GM23338 (cell line): ENCODE results near the gene CRHR1. TPM values are rescaled to one million over a fixed set of nuclear protein-coding genes. Genes with fewer than 3 reads are reported as not detected.

Experiments used
- ATAC-seq: fragments of 200-7000 bp; cut with Tn5 transposase; 3 replicates; pipeline ENCODE4 v1.9.1; 2020
- DNase-seq: peaks from one replicate; pipeline ENCODE4 v3.0.0-alpha.2; 2015; ENCODE audit warnings: low spot score
- H2AFZ ChIP-seq: fragments of 200-600 bp; sonication (generic); 2 replicates; pipeline ENCODE4 v1.8.0; 2016; ENCODE audit warnings: antibody characterized with exemption, mild to moderate bottlenecking, moderate library complexity
- H3F3A ChIP-seq: fragments of 200-600 bp; sonication (generic); replicated peaks from 2 replicates; pipeline ENCODE4 v1.8.0; 2017; ENCODE audit warnings: antibody characterized with exemption, mixed run types, low read depth
- H3K27ac ChIP-seq: fragments of 200-600 bp; sonication (generic); 2 replicates; pipeline ENCODE4 v1.6.1; 2016; ENCODE audit warnings: low read depth
- H3K27me3 ChIP-seq: fragments of 200-600 bp; sonication (generic); 2 replicates; pipeline ENCODE4 v1.8.0; 2016; ENCODE audit warnings: mild to moderate bottlenecking, mixed run types, moderate library complexity; ENCODE audit not compliant: insufficient read depth
- H3K36me3 ChIP-seq: fragments of 200-600 bp; sonication (generic); 2 replicates; pipeline ENCODE4 v1.8.0; 2016; ENCODE audit warnings: mild to moderate bottlenecking; ENCODE audit not compliant: insufficient read depth
- H3K4me1 ChIP-seq: fragments of 200-600 bp; sonication (generic); 2 replicates; pipeline ENCODE4 v1.8.0; 2016; ENCODE audit warnings: mild to moderate bottlenecking, moderate library complexity; ENCODE audit not compliant: insufficient read depth
- H3K4me2 ChIP-seq: fragments of 200-600 bp; sonication (generic); 2 replicates; pipeline ENCODE4 v1.7.1; 2017; ENCODE audit warnings: mixed run types
- H3K4me3 ChIP-seq: fragments of 200-600 bp; sonication (generic); 2 replicates; pipeline ENCODE4 v1.6.1; 2016; ENCODE audit warnings: mixed run types
- H3K79me2 ChIP-seq: fragments of 200-600 bp; sonication (generic); replicated peaks from 2 replicates; pipeline ENCODE4 v1.8.0; 2017; ENCODE audit warnings: mild to moderate bottlenecking; ENCODE audit not compliant: insufficient read depth
- H3K9me2 ChIP-seq: fragments of 200-600 bp; sonication (generic); 2 replicates; pipeline ENCODE4 v1.8.0; 2017; ENCODE audit not compliant: insufficient read depth
- H4K20me1 ChIP-seq: fragments of 200-600 bp; sonication (generic); replicated peaks from 2 replicates; pipeline ENCODE4 v1.8.0; 2017; ENCODE audit warnings: mild to moderate bottlenecking; ENCODE audit not compliant: insufficient read depth
- H3K27ac Mint-ChIP-seq: 2 replicates; pipeline ENCODE4 v1.8.0; 2020; ENCODE audit warnings: inconsistent platforms, mild to moderate bottlenecking, moderate library complexity, mixed read lengths
- H3K27me3 Mint-ChIP-seq: 3 replicates; pipeline ENCODE4 v1.8.0; 2022; ENCODE audit warnings: low read depth, mild to moderate bottlenecking, moderate library complexity, mixed read lengths, inconsistent platforms; ENCODE audit not compliant: insufficient read depth, poor library complexity
- H3K36me3 Mint-ChIP-seq: 3 replicates; pipeline ENCODE4 v1.8.0; 2021; ENCODE audit warnings: low read depth, mild to moderate bottlenecking, inconsistent platforms, moderate library complexity, mixed read lengths
- H3K4me1 Mint-ChIP-seq: 3 replicates; pipeline ENCODE4 v1.8.0; 2020; ENCODE audit warnings: mild to moderate bottlenecking, inconsistent platforms, mixed read lengths
- H3K4me3 Mint-ChIP-seq: 3 replicates; pipeline ENCODE4 v1.8.0; 2021; ENCODE audit warnings: moderate library complexity, mild to moderate bottlenecking, inconsistent platforms, mixed read lengths
- H3K9me3 Mint-ChIP-seq: 3 replicates; pipeline ENCODE4 v1.8.0; 2020; ENCODE audit warnings: moderate library complexity, mild to moderate bottlenecking, inconsistent platforms, mixed read lengths
- CREB1 ChIP-seq: fragments of 250-450 bp; sonication (Bioruptor Pico); IDR thresholded peaks from 2 replicates; pipeline ENCODE4 v1.5.0; 2020; ENCODE audit warnings: low read depth, mild to moderate bottlenecking, moderate library complexity
- CTCF ChIP-seq, 2 experiments: fragments of 200-600 bp in 1 of 2; sonication (generic) in 1 of 2; conservative IDR thresholded peaks; 2 replicates each; pipeline versions ENCODE4 v1.5.1 to v1.6.1; 2016 to 2017; ENCODE audit warnings: antibody characterized with exemption in 2 of 2, low read depth in 2 of 2, mild to moderate bottlenecking in 2 of 2, moderate library complexity in 1 of 2
- ETS1 ChIP-seq: IDR thresholded peaks from 2 replicates; pipeline ENCODE4 v1.6.1; 2016; ENCODE audit warnings: antibody characterized with exemption
- EZH2 ChIP-seq: fragments of 200-600 bp; sonication (generic); IDR thresholded peaks from one replicate; pipeline ENCODE4 v1.8.0; 2017; ENCODE audit warnings: antibody characterized with exemption, mild to moderate bottlenecking, low read depth; ENCODE audit not compliant: unreplicated experiment
- EZH2phosphoT487 ChIP-seq: fragments of 200-600 bp; sonication (generic); IDR thresholded peaks from one replicate; pipeline ENCODE4 v1.8.1; 2018; ENCODE audit warnings: antibody characterized with exemption; ENCODE audit not compliant: unreplicated experiment
- JUNB ChIP-seq: IDR thresholded peaks from one replicate; pipeline ENCODE4 v1.6.1; 2016; ENCODE audit warnings: antibody characterized with exemption; ENCODE audit not compliant: unreplicated experiment
- NANOG ChIP-seq: IDR thresholded peaks from 2 replicates; pipeline ENCODE4 v1.6.1; 2016; ENCODE audit warnings: antibody characterized with exemption, borderline replicate concordance
- POLR2AphosphoS5 ChIP-seq: IDR thresholded peaks from 2 replicates; pipeline ENCODE4 v1.6.1; 2016; ENCODE audit warnings: antibody characterized with exemption, low read depth
- REST ChIP-seq: IDR thresholded peaks from one replicate; pipeline ENCODE4 v1.6.1; 2018; ENCODE audit warnings: antibody characterized with exemption; ENCODE audit not compliant: unreplicated experiment
- STAT1 ChIP-seq: IDR thresholded peaks from one replicate; pipeline ENCODE4 v1.6.1; 2016; ENCODE audit warnings: antibody characterized with exemption; ENCODE audit not compliant: unreplicated experiment
- ZNF114 ChIP-seq: fragments of 250-450 bp; sonication (Bioruptor Pico); IDR thresholded peaks from 2 replicates; pipeline ENCODE4 v1.5.0; 2020; ENCODE audit warnings: mild to moderate bottlenecking, moderate library complexity
- ZNF331 ChIP-seq: fragments of 250-450 bp; sonication (Bioruptor Pico); IDR thresholded peaks from 2 replicates; pipeline ENCODE4 v1.5.0; 2020; ENCODE audit warnings: low read depth, mild to moderate bottlenecking, moderate library complexity
- ZNF462 ChIP-seq: fragments of 250-450 bp; sonication (Bioruptor Pico); IDR thresholded peaks from 2 replicates; pipeline ENCODE4 v1.5.0; 2020; ENCODE audit warnings: mild to moderate bottlenecking, moderate library complexity
- polyA plus RNA-seq: library from polyadenylated mRNA; unstranded; fragments of >200 nt; fragmentation: Nextera tagmentation; extraction: Ambion mirVana; gene quantifications from 2 replicates; pipeline ENCODE4 v1.2.1, GENCODE V29; 2016
- total RNA-seq: library from RNA; depleted of rRNA; stranded (reverse); fragments of >200 nt; shearing (Covaris generic); gene quantifications from 2 replicates; pipeline ENCODE4 v1.2.3, GENCODE V29; 2014

CRHR1 gene
- total and polyA plus RNA-seq, 2 experiments from 2014 or later = 0.19 to 0.76 TPM

GRCh38 chr17:45850468-45850867 lies 66.3 kb downstream of the CRHR1 start:
- Histone ChIP-seq H3K27me3 (no peaks in the 10 kb centered on the region), H3K79me2 (no peaks in the 10 kb centered on the region), H3K4me3 (no peak overlapping the region), H3K4me2 (no peak overlapping the region), H2AFZ (no peak overlapping the region), H3F3A (no peaks in the 10 kb centered on the region), H3K36me3 (no peaks in the 10 kb centered on the region), H3K27ac (no peak overlapping the region), H3K4me1 (no peaks in the 10 kb centered on the region), H3K9me2 (no peaks in the 10 kb centered on the region), H4K20me1 (no peaks in the 10 kb centered on the region)
- ATAC-seq (no peak), DNase-seq (no peak)
- no peak for TF ChIP-seq ZNF462 (CRISPR knock-in tag)
- TF ChIP-seq JUNB = no peak
- TF ChIP-seq CTCF (conservative IDR thresholded peaks at IDR 0.05; ENCODE audit: low read depth in 2 of 2) = no peak
- no peak for TF ChIP-seq EZH2
- TF ChIP-seq CREB1 (CRISPR knock-in tag) = no peak
- TF ChIP-seq POLR2AphosphoS5 = no peak
- no peak for TF ChIP-seq REST
- TF ChIP-seq EZH2phosphoT487 = no peak
- TF ChIP-seq ZNF331 = no peak
- TF ChIP-seq ETS1 = no peak
- no peak for TF ChIP-seq ZNF114 (CRISPR knock-in tag)
- TF ChIP-seq NANOG = no peak
- no peak for TF ChIP-seq STAT1
- no peaks in the 10 kb centered on the region for H3K4me1 Mint-ChIP-seq
- H3K36me3 Mint-ChIP-seq = no peaks in the 10 kb centered on the region
- no peak overlapping the region for H3K4me3 Mint-ChIP-seq
- 0 out of 3 replicates have a peak, but pooled peaks cover 5% of the 10 kb centered on the region for H3K9me3 Mint-ChIP-seq
- H3K27me3 Mint-ChIP-seq = peaks cover 21% of the 10 kb centered on the region
- H3K27ac Mint-ChIP-seq = no peak overlapping the region
